ENCODE data around the gene TMEFF2.

- TF ChIP-seq MAFK (IDR thresholded peaks at IDR 0.05; ENCODE audit: low read depth, low read length): no peak
- TF ChIP-seq RAD21 (IDR thresholded peaks at IDR 0.05 in 1 of 2, conservative IDR thresholded peaks at IDR 0.05 in 1 of 2; ENCODE audit: low read depth in 2 of 2, low read length in 2 of 2): no peak
- no peak for TF ChIP-seq TBP (IDR thresholded peaks at IDR 0.05; ENCODE audit: low read depth, low read length)
- no peak for TF ChIP-seq CTCF (IDR thresholded peaks at IDR 0.05; ENCODE audit: control extremely low read depth in 1 of 3, insufficient read depth in 1 of 3, low read depth in 1 of 3, low read length in 3 of 3)
- no peak for TF ChIP-seq EP300 (IDR thresholded peaks at IDR 0.05; ENCODE audit: borderline replicate concordance in 1 of 2, low read depth in 2 of 2, low read length in 2 of 2)
- TF ChIP-seq TAF7 (optimal IDR thresholded peaks at IDR 0.05; ENCODE audit: borderline replicate concordance, low read depth, low read length): no peak
- no peak for TF ChIP-seq HDAC6 (IDR thresholded peaks at IDR 0.05; ENCODE audit: low read depth, low read length)
- TF ChIP-seq CHD7 (IDR thresholded peaks at IDR 0.05; ENCODE audit: insufficient replicate concordance, low read length): no peak
- TF ChIP-seq CBX5 (IDR thresholded peaks at IDR 0.05; ENCODE audit: low read depth, low read length): no peak
- TF ChIP-seq POLR2AphosphoS5 (IDR thresholded peaks at IDR 0.05; ENCODE audit: low read depth, low read length): no peak
These were observed 215.5 kb downstream of the TMEFF2 start for GRCh38 chr2:191979221-191979730.

All from H1 (cell line).